UCSD-AML1 (cell line): ENCODE results near the gene PATJ.
"Not testable (repeated sequence)": the region's sequence is repeated elsewhere in the genome, so short reads cannot be mapped to it uniquely, and the experiment has no call there.

Source experiments
- DNase-seq: peaks from one replicate; lab custom pipeline; 2025; ENCODE audit not compliant: unreplicated experiment; lab: John Stamatoyannopoulos, UW

The PATJ gene

DNA sequence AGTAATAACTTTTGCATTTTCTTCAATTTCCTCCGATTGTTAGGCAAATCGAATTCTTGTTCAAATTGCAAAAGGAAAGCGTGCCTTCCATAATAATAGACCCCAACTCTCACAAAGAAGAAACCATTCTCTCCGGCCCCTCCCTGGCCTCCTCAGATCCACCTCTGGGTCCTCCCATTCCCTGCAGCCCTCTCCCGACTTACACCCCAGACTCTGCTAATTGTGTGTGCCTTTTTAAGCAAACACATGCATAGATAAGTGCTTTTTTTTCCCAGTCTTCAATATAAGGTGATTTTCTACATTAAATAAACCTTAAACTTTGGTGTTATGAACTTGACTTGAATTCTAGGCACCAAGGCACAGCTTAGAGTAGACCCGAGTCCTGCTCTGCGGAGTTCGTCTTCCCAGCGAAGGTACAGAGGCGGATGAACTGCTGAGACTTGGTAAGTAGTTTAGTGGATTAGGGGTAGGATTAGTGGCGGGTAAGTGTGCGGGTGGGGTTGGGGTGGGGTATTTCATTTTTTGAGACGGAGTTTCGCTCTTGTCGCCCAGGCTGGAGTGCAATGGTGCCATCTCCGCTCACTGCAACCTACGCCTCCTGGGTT lies 453.9 kb downstream of the PATJ start:
- no peak for DNase-seq

DNA sequence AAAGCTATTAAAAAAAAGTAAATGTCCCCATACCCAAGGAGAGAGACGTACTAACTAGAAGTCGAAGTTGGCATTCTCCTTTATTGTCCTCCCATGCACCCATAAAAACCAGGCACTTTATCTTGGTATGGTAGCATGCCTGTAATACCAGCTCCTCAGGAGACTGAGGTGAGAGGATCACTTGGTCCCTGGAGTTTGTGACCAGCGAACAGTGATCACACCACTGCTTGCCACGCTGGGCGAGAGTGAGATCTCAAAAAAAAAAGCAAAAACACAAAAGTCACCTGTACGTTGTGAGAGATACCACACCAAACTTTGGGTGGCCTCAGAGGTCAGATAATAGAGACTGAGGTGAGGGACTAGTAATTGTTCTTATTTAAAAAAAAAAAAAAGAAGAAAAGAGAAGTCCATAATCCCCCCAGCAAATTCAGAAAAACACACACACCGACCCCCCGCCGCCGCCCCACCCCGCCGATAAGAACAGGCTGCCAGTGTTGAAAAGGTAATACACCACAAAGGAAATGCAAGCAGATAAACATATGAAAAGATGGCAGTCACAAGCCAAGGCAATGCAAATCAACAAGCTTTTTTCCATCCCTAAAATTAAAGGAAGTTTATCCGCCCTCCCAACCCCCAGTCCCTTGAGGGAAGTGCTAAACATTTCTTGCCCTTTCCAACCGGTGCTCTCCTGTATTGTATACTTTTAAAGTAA lies 455.9 kb downstream of the PATJ start:
- DNase-seq, result no peak

DNA sequence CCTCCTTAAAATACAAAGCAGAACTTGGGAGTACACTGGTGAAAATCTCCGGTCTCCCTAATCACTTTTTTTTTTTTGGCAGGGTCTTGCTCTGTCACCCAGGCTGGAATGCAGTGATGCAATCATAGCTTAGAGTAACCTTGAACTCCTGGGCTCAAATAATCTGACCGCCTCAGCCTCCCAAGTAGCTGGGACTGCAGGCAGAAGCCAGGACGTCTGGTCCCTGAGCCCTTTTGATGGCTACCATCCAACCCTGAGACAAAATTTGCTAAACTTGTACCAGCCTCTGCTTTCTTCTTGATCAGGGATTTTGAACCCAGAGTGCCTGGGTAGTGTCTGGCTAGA lies 456.5 kb downstream of the PATJ start:
- no peak for DNase-seq

DNA sequence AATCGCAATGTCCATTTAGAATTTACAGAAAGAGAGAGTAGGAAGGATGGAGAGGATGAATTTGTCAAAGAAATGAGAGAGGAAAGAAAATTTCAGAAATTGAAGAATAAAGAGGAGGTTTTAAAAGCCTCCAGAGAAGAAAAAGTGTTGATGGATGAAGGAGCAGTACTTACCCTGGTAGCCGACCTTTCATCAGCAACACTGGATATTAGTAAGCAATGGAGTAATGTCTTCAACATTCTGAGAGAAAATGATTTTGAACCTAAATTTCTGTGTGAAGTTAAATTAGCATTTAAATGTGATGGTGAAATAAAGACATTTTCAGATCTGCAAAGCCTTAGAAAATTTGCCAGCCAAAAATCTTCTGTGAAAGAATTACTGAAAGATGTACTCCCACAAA lies 464.9 kb downstream of the PATJ start:
- no peak for DNase-seq

DNA sequence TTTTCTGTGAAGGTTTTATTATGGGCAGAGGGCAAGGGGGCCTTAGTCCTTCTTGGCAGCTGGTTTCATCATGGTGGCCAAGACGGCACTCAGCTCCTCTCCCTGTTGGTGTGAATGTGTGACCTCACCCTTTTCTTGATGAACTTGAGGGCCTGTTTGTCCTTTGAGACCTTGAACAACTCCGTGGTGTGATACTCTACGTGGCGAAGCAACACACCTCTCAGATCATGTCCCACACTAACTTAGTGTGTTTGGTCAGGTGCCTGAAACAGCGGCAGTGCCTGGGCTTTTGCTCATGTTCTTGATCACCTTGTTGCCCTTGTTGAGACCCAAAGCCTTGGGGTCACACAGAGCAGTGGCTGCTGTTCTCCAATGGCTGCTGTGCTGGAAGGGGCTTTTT lies 465.8 kb downstream of the PATJ start:
- no peak for DNase-seq

DNA sequence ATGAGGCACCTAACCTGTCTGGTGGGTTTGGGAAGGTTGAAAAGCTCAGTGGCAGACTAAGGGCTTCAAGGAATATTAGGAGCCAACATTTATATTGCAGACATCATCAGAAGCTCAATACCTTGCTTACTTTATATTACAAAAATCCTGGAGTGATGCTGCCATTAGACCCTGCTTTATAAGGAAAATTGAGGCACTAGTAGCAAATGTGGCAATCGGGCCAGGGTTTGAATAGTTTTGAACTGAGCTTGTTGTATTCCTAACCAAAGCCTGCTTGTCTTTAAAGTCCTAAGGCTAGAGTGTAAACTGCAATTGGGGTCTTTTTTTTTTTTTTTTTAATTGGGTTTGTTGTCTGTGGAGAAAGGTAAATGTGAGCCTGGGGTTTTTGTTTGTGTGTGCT lies 466.7 kb downstream of the PATJ start:
- DNase-seq, result no peak

DNA sequence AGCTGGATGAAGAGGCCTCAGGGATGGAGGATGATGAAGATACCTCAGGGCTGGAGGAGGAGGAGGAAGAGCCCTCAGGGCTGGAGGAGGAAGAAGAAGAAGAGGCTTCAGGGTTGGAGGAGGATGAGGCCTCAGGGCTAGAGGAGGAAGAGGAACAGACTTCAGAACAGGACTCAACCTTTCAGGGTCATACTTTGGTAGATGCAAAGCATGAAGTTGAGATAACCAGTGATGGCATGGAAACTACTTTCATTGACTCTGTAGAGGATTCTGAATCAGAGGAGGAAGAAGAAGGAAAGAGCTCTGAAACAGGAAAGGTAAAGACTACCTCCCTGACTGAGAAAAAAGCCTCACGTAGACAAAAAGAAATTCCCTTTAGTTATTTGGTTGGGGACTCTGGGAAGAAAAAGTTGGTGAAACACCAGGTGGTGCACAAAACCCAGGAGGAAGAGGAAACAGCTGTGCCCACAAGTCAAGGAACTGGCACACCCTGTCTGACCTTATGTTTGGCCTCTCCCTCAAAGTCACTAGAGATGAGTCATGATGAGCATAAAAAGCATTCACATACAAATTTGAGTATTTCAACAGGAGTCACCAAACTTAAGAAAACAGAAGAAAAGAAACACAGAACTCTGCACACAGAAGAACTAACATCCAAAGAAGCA lies 467.8 kb downstream of the PATJ start:
- no peak for DNase-seq

DNA sequence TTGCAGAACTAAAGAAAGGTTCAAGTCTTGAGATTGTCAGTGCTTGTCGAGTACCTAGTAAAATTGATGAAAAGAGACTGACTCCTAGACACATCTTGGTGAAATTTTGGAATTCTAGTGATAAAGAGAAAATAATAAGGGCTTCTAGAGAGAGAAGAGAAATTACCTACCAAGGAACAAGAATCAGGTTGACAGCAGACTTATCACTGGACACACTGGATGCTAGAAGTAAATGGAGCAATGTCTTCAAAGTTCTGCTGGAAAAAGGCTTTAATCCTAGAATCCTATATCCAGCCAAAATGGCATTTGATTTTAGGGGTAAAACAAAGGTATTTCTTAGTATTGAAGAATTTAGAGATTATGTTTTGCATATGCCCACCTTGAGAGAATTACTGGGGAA lies 468.7 kb downstream of the PATJ start:
- DNase-seq, result no peak

DNA sequence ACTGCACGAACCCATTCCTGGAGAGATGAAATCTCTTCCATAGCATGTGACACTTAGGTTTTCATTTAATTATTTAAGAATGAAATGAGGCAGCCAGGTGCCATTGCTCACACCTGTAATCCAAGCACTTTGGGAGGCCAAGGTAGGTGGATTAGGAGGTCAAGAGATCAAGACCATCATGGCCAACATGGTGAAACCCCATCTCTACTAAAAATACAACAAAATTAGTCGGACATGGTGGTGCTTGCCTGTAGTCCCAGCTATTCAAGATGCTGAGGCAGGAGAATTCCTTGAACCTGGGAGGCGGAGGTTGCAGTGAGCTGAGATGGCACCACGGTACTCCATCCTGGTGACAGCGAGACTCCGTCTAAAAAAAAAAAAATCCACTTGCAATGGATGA lies 470.1 kb downstream of the PATJ start:
- DNase-seq, result no peak

DNA sequence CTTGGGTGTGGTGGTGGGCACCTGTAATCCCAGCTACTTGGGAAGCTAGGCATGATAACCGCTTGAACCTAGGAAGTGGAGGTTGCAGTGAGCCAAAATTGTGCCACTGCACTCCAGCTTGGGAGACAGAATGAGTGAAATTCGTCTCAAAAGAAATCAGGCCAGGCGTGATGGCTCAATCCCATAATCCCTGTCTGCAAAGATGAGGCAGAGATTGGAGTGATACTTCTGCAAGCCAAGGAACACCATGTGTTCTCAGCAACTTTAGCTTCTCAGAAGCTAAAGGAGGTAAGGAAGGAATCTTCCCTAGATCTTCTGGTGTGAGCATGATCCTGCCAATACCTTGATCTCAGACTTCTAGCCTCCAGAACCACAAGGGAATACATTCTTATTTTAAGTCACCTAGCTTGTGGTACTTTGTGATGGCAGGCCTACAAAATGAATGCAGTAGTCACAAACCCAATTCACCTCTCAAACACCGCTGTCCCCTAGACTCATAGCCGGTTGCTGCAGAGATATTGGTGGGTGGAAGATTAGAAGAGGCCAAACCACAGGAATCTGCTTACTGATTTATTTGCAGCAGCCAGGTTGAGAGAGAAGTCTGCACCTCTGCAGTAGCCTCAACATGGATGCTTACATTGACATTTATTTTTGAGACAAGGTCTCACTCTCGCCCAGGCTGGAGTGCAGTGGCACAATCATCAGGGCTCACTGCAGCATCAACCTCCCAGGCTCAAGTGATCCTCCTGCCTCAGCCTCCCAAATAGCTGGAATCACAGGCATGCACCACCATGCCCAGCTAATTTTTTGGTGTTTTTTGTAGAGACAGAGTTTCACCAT lies 471.0 kb downstream of the PATJ start:
- no peak for DNase-seq

DNA sequence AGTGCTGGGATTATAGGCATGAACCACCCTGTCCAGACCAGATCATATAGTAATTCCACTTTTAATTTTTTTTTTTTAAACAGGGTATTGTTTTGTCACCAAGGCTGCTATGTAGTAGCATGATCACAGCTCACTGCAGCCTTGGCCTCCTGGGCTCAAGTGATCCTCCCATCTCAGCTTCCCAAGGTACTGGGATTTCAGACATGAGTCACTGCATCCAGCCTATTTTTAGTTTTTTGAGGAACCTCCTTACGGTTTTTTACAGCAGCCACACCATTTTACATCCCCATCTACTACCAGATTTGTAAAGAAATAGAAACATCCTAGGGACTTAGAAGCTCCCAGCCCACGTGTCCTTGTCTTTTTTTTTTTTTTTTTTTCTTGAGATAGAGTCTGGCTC lies 476.3 kb downstream of the PATJ start:
- no peak for DNase-seq

DNA sequence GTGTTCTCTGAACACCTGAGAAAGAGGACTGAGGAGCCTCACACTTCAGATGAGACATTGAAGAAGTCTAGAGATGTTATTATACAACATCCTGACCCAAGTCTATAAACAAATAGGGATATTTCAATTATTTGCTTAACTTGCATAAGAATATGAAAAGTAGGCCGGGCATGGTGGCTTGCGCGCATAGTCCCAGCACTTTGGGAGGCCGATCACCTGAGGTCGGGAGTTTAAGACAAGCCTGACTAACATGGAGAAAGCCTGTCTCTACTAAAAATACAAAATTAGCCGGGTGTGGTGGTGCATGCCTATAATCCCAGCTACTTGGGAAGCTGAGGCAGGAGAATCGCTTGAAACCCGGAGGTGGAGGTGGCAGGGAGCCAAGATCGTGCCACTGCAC lies 478.2 kb downstream of the PATJ start:
- DNase-seq, result not testable (repeated sequence)

DNA sequence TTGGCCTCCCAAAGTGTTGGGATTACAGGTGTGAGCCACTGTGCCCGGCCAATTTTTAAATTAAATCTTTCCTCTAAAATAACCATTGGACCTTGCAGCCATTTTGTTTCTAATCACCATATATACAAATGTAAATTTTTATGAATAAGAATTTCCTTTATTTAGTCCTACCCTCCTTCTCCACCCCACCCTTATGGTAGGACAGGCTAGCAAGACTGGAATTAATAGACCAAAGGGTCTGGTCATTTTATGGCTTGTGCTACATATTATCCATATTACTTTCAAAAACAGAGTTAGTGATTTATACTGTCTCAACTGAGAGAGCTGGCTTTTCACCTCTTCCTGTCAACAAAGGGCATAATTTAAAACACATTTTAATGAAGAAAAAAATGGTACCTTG lies 478.9 kb downstream of the PATJ start:
- no peak for DNase-seq

DNA sequence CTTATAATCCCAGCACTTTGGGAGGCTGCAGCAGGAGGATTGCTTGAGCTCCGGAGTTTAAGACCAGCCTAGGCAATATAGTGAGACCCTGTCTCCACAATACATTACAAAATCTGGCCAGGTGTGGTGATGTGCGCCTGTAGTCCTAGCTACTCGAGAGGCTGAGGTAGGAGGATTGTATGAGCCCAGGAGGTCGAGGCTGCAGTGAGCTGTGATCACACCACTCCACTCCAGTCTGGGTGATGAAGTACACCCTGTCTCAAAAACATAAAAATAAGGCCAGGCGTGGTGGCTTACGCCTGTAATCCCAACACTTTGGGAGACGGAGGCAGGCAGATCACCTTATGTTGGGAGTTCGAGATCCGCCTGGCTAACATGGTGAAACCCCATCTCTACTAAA lies 480.0 kb downstream of the PATJ start:
- no peak for DNase-seq

DNA sequence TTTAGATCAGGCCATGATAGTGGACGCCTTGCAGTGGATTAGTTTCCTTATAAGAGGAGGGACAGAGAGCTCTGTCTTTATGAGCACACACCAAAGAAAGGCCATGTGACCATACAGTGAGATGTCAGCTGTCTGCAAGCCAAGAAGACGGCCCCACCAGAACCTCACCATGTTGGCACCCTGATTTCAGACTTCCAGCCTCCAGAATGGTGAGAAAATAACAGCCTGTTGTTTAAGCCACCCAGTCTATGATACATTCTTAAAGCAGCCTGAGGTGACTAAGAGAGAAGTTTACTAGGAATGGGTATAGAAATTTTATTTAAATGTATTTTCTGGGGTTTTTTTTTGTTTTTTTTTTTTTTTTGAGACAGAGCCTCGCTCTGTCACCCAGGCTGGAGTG lies 481.9 kb downstream of the PATJ start:
- no peak for DNase-seq

DNA sequence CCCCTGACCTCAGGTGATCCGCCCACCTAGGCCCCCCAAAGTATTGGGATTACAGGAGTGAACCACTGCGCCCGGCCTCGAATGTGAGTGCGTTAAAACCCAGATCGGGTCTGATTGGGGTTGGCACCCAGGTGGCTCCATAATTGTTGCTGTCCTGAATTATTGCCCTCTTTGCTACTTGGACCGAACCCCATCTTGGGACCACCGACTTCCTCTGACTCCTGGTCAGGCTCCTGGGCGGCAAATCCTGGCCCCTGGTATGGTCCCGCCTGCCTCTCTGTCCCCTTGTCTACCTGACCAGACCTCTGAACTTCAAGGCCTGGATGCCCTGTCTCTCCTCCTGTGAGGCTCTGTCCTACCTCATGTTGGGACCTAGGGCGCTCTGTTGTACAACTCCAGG lies 485.2 kb downstream of the PATJ start:
- no peak for DNase-seq
